AG09309 (cell line): ENCODE measurements around the gene PTPN4.
A peak's percentile ranks its signal among the peaks of the same experiment; 100 is the strongest.

Experiments
- DNase-seq: peaks from one replicate; pipeline ENCODE4 v3.0.0-alpha.2; 2010; ENCODE audit warnings: low read depth
- H3K4me3 ChIP-seq: 2 replicates; pipeline ENCODE4 v1.5.1; 2011; ENCODE audit warnings: mild to moderate bottlenecking, low read depth, low read length, moderate library complexity; ENCODE audit not compliant: control insufficient read depth
- CTCF ChIP-seq: IDR thresholded peaks from 2 replicates; pipeline ENCODE4 v1.5.1; 2011; ENCODE audit warnings: mild to moderate bottlenecking, low read depth, low read length, inconsistent platforms; ENCODE audit not compliant: insufficient read depth, control insufficient read depth; ENCODE audit errors: missing control alignments

The PTPN4 gene

GRCh38 chr2:119820275-119820674 is 60.6 kb downstream of the PTPN4 start:
- peak; percentile 37 for DNase-seq
- no peak overlapping the region for H3K4me3 ChIP-seq
- no peak for TF ChIP-seq CTCF

DNA sequence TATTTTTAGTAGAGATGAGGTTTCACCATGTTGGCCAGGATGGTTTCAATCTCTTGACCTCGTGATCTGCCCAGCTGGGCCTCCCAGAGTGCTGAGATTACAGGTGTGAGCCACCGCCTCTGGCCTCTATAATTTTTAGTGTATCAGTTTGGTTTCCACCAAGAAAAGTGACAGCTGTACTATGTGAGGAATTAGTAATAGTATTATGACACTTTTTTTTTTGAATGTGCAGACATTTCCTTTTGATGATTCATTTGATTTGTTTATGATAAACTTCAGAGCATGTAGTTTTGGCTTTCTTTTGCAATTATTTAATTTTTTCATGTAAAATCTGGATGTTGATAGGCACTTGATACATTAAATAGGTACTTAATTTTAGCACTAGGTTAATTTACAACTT is 61.5 kb downstream of the PTPN4 start:
- DNase-seq: no peak
- no peak overlapping the region for H3K4me3 ChIP-seq
- TF ChIP-seq CTCF: no peak

- TF ChIP-seq CTCF: peak; percentile 75
- DNase-seq: peak; percentile 10
- H3K4me3 ChIP-seq: no peak overlapping the region
Measured at GRCh38 chr2:119823734-119824334, 64.1 kb downstream of the PTPN4 start.

DNA sequence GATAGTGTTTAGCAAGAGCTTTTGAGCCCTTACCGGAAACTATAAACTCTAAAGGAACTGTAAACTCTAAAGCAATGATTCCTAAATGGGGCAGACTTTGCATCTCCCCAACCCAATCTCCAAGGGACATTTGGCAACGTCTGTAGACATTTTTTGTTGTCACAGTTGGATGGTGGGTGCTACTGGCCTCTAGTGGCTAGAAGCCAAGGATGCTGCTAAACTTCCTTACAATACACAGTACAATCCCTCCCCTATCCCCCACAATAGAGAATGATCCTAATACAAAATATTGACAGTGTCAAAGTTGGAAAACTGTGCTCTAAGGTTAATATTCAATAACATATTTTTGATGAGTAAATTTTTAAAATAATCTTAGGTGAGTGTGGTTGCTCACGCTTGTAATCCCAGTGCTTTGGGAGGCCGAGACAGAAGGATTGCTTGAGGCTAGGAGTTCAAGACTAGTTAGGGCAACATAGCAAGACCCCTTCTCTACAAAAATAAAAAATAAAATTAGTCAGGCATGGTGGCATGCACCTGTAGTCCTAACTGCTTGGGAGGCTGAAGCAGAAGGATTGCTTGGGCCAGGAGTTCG is 66.7 kb downstream of the PTPN4 start:
- H3K4me3 ChIP-seq: no peak overlapping the region
- peak; percentile 59 for TF ChIP-seq CTCF
- DNase-seq: no peak

GRCh38 chr2:119827866-119828507 is 68.3 kb downstream of the PTPN4 start:
- TF ChIP-seq CTCF: no peak

GRCh38 chr2:119836455-119837142 is 76.9 kb downstream of the PTPN4 start:
- DNase-seq: no peak
- no peak for TF ChIP-seq CTCF

More at GRCh38 chr2:119827866-119828507, 68.3 kb downstream of the PTPN4 start:
- no peak for DNase-seq
- H3K4me3 ChIP-seq: no peak overlapping the region

More at GRCh38 chr2:119836455-119837142, 76.9 kb downstream of the PTPN4 start:
- H3K4me3 ChIP-seq: no peak overlapping the region
